MM.1S (cell line): Measurements from ENCODE around the gene QSOX1.

Experiments used
- DNase-seq: peaks from one replicate; pipeline ENCODE4 v3.0.0-alpha.2; 2015
- H2AFZ ChIP-seq: fragments of 300-600 bp; sonication (generic); 2 replicates; pipeline ENCODE4 v1.6.0; 2016; ENCODE audit warnings: antibody characterized with exemption, low read length
- H3F3A ChIP-seq: fragments of 300-600 bp; sonication (generic); 2 replicates; pipeline ENCODE4 v1.6.1; 2016; ENCODE audit warnings: mild to moderate bottlenecking, antibody characterized with exemption, low read length, moderate library complexity, mixed read lengths; ENCODE audit not compliant: insufficient read depth
- H3K27ac ChIP-seq: fragments of 300-600 bp; sonication (generic); 2 replicates; pipeline ENCODE4 v1.5.1; 2016; ENCODE audit warnings: mild to moderate bottlenecking, low read length
- H3K27me3 ChIP-seq: fragments of 300-600 bp; sonication (generic); replicated peaks from 2 replicates; pipeline ENCODE4 v1.6.0; 2016; ENCODE audit warnings: low read length; ENCODE audit not compliant: insufficient read depth
- H3K36me3 ChIP-seq: fragments of 300-600 bp; sonication (generic); replicated peaks from 2 replicates; pipeline ENCODE4 v1.6.1; 2016; ENCODE audit warnings: mild to moderate bottlenecking, low read length, mixed read lengths; ENCODE audit not compliant: insufficient read depth
- H3K4me1 ChIP-seq: fragments of 300-600 bp; sonication (generic); 2 replicates; pipeline ENCODE4 v1.6.1; 2016; ENCODE audit warnings: low read length, mixed read lengths
- H3K4me2 ChIP-seq: fragments of 300-600 bp; sonication (generic); 2 replicates; pipeline ENCODE4 v1.6.0; 2016; ENCODE audit warnings: low read depth, low read length
- H3K4me3 ChIP-seq: fragments of 300-600 bp; sonication (generic); 2 replicates; pipeline ENCODE4 v1.5.1; 2016; ENCODE audit warnings: low read length, mixed read lengths
- H3K79me2 ChIP-seq: fragments of 300-600 bp; sonication (generic); 2 replicates; pipeline ENCODE4 v1.6.1; 2016; ENCODE audit warnings: mixed run types, low read length, mixed read lengths
- H3K9ac ChIP-seq: fragments of 300-600 bp; sonication (generic); 2 replicates; pipeline ENCODE4 v1.6.1; 2016; ENCODE audit warnings: low read length, mixed read lengths
- H3K9me2 ChIP-seq: fragments of 300-600 bp; sonication (generic); replicated peaks from 2 replicates; pipeline ENCODE4 v1.6.1; 2016; ENCODE audit warnings: mild to moderate bottlenecking, low read length, mixed read lengths; ENCODE audit not compliant: insufficient read depth
- H3K9me3 ChIP-seq: fragments of 300-600 bp; sonication (generic); replicated peaks from 2 replicates; pipeline ENCODE4 v1.6.1; 2016; ENCODE audit warnings: mild to moderate bottlenecking, low read length, mixed read lengths; ENCODE audit not compliant: insufficient read depth
- H4K20me1 ChIP-seq: fragments of 300-600 bp; sonication (generic); 2 replicates; pipeline ENCODE4 v1.6.1; 2016; ENCODE audit warnings: mild to moderate bottlenecking, low read length, moderate library complexity, mixed read lengths; ENCODE audit not compliant: insufficient read depth
- EZH2 ChIP-seq: fragments of 300-600 bp; sonication (generic); optimal IDR thresholded peaks from 2 replicates; pipeline ENCODE3; 2017; ENCODE audit warnings: low read depth, mild to moderate bottlenecking, antibody characterized with exemption, low read length, mixed read lengths
- EZH2phosphoT487 ChIP-seq: fragments of 300-600 bp; sonication (generic); IDR thresholded peaks from 2 replicates; pipeline ENCODE4 v1.6.1; 2018; ENCODE audit warnings: antibody characterized with exemption, low read length
- TF ChIP-seq, protein P1 (sequence below): fragments of 300-600 bp; sonication (generic); IDR thresholded peaks from 2 replicates; pipeline ENCODE4 v1.5.1; 2016; ENCODE audit warnings: antibody characterized with exemption, low read length, mixed read lengths

The QSOX1 gene, protein sequence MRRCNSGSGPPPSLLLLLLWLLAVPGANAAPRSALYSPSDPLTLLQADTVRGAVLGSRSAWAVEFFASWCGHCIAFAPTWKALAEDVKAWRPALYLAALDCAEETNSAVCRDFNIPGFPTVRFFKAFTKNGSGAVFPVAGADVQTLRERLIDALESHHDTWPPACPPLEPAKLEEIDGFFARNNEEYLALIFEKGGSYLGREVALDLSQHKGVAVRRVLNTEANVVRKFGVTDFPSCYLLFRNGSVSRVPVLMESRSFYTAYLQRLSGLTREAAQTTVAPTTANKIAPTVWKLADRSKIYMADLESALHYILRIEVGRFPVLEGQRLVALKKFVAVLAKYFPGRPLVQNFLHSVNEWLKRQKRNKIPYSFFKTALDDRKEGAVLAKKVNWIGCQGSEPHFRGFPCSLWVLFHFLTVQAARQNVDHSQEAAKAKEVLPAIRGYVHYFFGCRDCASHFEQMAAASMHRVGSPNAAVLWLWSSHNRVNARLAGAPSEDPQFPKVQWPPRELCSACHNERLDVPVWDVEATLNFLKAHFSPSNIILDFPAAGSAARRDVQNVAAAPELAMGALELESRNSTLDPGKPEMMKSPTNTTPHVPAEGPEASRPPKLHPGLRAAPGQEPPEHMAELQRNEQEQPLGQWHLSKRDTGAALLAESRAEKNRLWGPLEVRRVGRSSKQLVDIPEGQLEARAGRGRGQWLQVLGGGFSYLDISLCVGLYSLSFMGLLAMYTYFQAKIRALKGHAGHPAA

DNA sequence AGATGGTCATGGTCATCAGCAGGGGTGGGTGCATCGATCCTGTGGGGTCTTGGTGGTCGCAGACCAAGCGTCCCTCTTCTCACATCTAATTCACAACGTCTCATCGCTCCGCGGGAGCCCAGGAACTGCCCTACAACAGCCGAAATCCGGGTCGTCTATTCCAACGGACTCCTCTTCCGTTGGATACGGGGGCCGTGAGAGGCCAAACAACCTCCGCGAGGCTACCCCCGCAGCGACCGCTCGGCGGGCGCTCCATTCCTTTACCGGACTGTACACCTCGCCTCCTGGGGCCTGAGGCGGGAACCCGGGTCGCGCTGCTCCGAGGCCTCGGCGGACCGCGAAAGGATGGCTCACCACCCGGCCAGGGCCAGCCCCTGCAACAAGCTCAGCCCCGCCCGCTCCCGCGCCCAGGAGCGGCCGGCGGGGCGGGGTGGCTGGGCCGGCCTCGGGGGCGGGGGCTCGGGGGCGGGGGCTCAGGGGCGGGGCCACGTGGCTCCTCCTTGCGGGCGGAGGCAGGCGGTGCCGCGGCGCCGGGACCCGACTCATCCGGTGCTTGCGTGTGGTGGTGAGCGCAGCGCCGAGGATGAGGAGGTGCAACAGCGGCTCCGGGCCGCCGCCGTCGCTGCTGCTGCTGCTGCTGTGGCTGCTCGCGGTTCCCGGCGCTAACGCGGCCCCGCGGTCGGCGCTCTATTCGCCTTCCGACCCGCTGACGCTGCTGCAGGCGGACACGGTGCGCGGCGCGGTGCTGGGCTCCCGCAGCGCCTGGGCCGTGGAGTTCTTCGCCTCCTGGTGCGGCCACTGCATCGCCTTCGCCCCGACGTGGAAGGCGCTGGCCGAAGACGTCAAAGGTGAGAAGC lies at the start of gene QSOX1:
TSS of gene QSOX1 (plus strand) at position 545 of the 857 bp plus-strand sequence. CDS start at position 584, 39 bp downstream.
- peak; percentile 93 for DNase-seq

DNA sequence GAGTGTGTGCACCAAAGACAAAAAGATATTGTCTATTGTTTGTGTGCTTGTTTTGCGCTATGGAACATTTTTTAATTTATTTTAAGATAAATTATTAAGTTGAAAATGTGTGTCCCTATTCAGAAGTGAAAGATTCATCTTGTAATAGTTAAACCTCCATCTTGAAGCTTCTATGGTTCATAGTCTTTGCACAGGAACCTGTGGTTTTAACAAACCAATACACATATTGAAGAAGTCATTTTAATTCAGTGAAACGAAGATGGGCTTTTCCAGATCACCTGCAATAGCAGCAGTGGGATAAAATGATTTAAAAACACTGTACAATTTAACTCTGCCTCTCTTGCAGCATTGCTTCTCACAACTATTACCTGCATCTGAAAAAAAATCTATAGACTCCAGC lies 42.6 kb upstream of the QSOX1 start:
- Histone ChIP-seq H3K79me2 (no peaks in the 10 kb centered on the region), H3K9me2 (no peaks in the 10 kb centered on the region), H4K20me1 (no peaks in the 10 kb centered on the region), H3K9ac (no peak overlapping the region), H3K4me1 (no peaks in the 10 kb centered on the region), H3K4me3 (no peak overlapping the region), H3K27ac (no peak overlapping the region), H3F3A (no peaks in the 10 kb centered on the region), H3K27me3 (no peaks in the 10 kb centered on the region), H3K9me3 (no peaks in the 10 kb centered on the region), H3K4me2 (no peak overlapping the region), H3K36me3 (peaks cover 14% of the 10 kb centered on the region; the same call in 1 of the 2 replicates), H2AFZ (no peak overlapping the region)
- TF ChIP-seq, protein P1, sequence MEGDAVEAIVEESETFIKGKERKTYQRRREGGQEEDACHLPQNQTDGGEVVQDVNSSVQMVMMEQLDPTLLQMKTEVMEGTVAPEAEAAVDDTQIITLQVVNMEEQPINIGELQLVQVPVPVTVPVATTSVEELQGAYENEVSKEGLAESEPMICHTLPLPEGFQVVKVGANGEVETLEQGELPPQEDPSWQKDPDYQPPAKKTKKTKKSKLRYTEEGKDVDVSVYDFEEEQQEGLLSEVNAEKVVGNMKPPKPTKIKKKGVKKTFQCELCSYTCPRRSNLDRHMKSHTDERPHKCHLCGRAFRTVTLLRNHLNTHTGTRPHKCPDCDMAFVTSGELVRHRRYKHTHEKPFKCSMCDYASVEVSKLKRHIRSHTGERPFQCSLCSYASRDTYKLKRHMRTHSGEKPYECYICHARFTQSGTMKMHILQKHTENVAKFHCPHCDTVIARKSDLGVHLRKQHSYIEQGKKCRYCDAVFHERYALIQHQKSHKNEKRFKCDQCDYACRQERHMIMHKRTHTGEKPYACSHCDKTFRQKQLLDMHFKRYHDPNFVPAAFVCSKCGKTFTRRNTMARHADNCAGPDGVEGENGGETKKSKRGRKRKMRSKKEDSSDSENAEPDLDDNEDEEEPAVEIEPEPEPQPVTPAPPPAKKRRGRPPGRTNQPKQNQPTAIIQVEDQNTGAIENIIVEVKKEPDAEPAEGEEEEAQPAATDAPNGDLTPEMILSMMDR, result no peak
- no peak for TF ChIP-seq EZH2phosphoT487
- no peak for TF ChIP-seq EZH2
- DNase-seq, result no peak

More for the DNA sequence above, at the start of gene QSOX1:
- Histone ChIP-seq H3K9me3 (no peaks in the 10 kb centered on the region), H3K27me3 (peaks cover 5% of the 10 kb centered on the region; the same call in 1 of the 2 replicates), H3K4me2 (peak within 1 kb of the TSS; percentile 95), H3K27ac (peak within 1 kb of the TSS; percentile 74; the same call in 1 of the 2 replicates), H3K4me1 (peaks cover 12% of the 10 kb centered on the region), H3K9me2 (no peaks in the 10 kb centered on the region), H4K20me1 (no peaks in the 10 kb centered on the region), H2AFZ (peak within 1 kb of the TSS; percentile 96), H3K4me3 (peak within 1 kb of the TSS; percentile 97), H3K36me3 (no peaks in the 10 kb centered on the region), H3F3A (peaks cover 5% of the 10 kb centered on the region; the same call in 1 of the 2 replicates), H3K9ac (peak within 1 kb of the TSS; percentile 79), H3K79me2 (no peaks in the 10 kb centered on the region)
- TF ChIP-seq EZH2phosphoT487 (no peak), EZH2 (no peak)
- TF ChIP-seq, protein P1, result 0 out of 2 replicates have a peak, but pooled peaks have one; percentile 10

DNA sequence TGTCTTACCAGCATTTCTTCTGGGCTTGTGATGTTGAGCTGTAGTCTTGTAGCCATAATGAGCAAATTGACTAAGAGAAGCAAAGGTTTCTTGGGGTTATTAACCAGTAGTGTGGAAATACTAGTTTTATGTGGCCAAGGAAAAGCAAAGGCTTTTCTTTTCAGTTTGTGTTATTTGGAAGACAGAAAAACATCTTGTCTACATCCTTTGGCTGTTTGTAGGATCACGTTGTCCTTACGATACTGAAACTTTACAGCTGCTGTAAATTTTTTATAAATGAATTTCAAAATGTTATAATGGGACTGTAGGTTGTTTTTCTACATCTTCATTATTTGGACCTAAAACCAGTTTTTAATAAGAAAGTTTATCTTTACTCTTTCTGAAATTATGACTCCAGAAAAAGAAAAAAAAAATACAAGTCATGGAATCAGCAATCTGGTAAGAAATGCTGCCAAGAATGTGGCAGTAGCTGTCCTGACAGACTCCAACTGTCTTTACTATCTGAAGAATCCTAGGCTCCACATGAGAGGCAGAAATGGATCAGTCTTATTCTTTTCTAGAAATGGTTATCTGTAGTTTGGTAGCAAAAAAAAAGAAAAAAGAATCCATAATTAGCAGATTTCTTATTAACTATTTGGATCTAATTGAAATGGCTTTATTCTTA lies 41.6 kb upstream of the QSOX1 start:
- no peak for TF ChIP-seq EZH2phosphoT487
- TF ChIP-seq, protein P1, result no peak
- no peak for TF ChIP-seq EZH2
- Histone ChIP-seq H2AFZ (no peak overlapping the region), H3K4me1 (no peaks in the 10 kb centered on the region), H3K9me2 (no peaks in the 10 kb centered on the region), H4K20me1 (no peaks in the 10 kb centered on the region), H3K36me3 (peaks cover 14% of the 10 kb centered on the region; the same call in 1 of the 2 replicates), H3K9ac (no peak overlapping the region), H3K9me3 (no peaks in the 10 kb centered on the region), H3F3A (no peaks in the 10 kb centered on the region), H3K4me2 (no peak overlapping the region), H3K27ac (no peak overlapping the region), H3K4me3 (no peak overlapping the region), H3K27me3 (no peaks in the 10 kb centered on the region), H3K79me2 (no peaks in the 10 kb centered on the region)
- no peak for DNase-seq
